Colonic mucosa (tissue), 4 donors: Measurements from ENCODE around the gene NEU3. TPM values are rescaled to one million over a fixed set of nuclear protein-coding genes. Genes with fewer than 3 reads are reported as not detected.
A peak's percentile ranks its signal among the peaks of the same experiment; 100 is the strongest.

Source experiments
- DNase-seq: peaks from one replicate; pipeline ENCODE4 v3.0.0-alpha.2; 2020
- H3K27ac ChIP-seq: fragments of 200-600 bp; one replicate; pipeline ENCODE4 v1.8.0; 2021
- H3K27me3 ChIP-seq: fragments of 200-600 bp; one replicate; pipeline ENCODE4 v1.8.0; 2021
- H3K36me3 ChIP-seq: fragments of 200-600 bp; one replicate; pipeline ENCODE4 v1.8.0; 2021
- H3K4me1 ChIP-seq: fragments of 200-600 bp; one replicate; pipeline ENCODE4 v1.8.0; 2021; ENCODE audit warnings: mild to moderate bottlenecking
- H3K4me3 ChIP-seq: fragments of 200-600 bp; one replicate; pipeline ENCODE4 v1.8.0; 2021
- H3K9ac ChIP-seq, 2 donors: one replicate each; pipeline ENCODE4 v1.7.0; 2013; ENCODE audit warnings: control low read depth in 2 of 2, low read depth in 2 of 2, low read length in 2 of 2
- H3K9me3 ChIP-seq: fragments of 200-600 bp; one replicate; pipeline ENCODE4 v1.8.0; 2021
- intact Hi-C: fragments of 100-400 bp; cut with DNase I; formaldehyde crosslinking; loops from one replicate; pipeline ENCODE4 v1.14.1; 2022
- total RNA-seq, 2 donors: library from RNA; stranded (reverse); fragmentation: NEBNext Ultra II Directional in 1 of 2; extraction: Animal tissue kit (Norgen Biotek cat#: 25700) in 1 of 2; gene quantifications; one replicate each; pipeline ENCODE4 v1.2.1, GENCODE V29; 2021
- TF ChIP-seq, protein P1 (sequence below): fragments of 200-600 bp; IDR thresholded peaks from one replicate; pipeline ENCODE4 v1.8.0; 2022; ENCODE audit warnings: antibody characterized with exemption, mild to moderate bottlenecking
- donor health status: healthy.
- donor health status: DM: no; HTN: no; CAD: no.
- donor health status: DM: no; HTN: no; CAD: no.

The NEU3 gene
- total RNA-seq, 2 donors from 2014 or later: 3.3 to 8.1 TPM

DNA sequence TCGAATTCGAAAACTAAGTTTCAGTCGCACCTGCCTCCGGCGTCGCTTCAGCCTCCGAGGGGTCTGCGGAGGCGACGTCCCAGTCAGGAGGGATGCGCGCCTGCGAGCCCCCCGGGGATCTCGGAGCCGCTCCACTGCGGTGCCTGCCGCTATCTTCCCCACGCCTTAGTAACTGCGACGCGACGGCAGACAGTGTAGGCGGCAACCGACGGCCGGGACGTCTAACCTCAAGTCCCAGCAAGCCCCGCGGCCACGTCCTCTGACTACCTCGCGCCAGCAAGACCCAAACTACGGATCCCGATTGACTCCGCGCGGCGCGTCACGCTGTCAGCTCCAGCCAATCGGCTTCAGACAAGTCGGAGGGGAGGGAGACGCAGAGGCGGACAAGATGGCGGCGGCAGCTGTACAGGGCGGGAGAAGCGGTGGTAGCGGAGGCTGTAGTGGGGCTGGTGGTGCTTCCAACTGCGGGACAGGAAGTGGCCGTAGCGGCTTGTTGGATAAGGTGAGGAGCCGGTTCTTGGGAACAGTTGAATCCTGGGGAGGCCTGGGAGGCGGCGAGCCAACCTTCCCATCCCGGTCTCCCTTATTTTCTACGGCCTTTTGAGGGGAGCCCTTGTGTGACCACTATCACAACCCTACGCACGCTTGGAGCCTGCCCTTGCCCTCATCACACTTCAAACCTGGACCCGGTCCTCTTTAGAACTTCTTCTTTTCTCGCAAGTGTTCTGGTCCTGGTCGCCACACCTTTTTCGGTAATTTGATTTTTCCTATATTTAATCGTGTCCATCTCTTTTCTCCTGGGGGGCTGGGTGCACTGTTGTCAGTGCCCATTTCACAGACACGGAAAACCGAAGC is 39.6 kb upstream of the NEU3 start, which contains the start of the genes SPCS2 and XRRA1:
SPCS2 (plus strand) TSS at position 369 of the 855 bp plus-strand sequence; CDS start at position 389, 20 bp downstream.
XRRA1 (minus strand) TSS at position 194 of the 855 bp plus-strand sequence. CDS start 8,213 bp downstream, outside the sequence.
- Histone ChIP-seq H3K36me3 (no peaks in the 10 kb centered on the region), H3K9me3 (no peaks in the 10 kb centered on the region), H3K27ac (peak within 1 kb of the TSS; percentile 54), H3K4me1 (no peaks in the 10 kb centered on the region), H3K4me3 (peak within 1 kb of the TSS; percentile 61), H3K9ac (peak within 1 kb of the TSS; percentile 96 to 98), H3K27me3 (no peaks in the 10 kb centered on the region)
- TF ChIP-seq, protein P1, sequence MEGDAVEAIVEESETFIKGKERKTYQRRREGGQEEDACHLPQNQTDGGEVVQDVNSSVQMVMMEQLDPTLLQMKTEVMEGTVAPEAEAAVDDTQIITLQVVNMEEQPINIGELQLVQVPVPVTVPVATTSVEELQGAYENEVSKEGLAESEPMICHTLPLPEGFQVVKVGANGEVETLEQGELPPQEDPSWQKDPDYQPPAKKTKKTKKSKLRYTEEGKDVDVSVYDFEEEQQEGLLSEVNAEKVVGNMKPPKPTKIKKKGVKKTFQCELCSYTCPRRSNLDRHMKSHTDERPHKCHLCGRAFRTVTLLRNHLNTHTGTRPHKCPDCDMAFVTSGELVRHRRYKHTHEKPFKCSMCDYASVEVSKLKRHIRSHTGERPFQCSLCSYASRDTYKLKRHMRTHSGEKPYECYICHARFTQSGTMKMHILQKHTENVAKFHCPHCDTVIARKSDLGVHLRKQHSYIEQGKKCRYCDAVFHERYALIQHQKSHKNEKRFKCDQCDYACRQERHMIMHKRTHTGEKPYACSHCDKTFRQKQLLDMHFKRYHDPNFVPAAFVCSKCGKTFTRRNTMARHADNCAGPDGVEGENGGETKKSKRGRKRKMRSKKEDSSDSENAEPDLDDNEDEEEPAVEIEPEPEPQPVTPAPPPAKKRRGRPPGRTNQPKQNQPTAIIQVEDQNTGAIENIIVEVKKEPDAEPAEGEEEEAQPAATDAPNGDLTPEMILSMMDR: no peak
- peak; percentile 99 for DNase-seq
- intact Hi-C loops: no loop called here

- no peaks in the 10 kb centered on the region for H3K27me3 ChIP-seq
- no peak for DNase-seq
- no peaks in the 10 kb centered on the region for H3K4me1 ChIP-seq
- H3K27ac ChIP-seq: peak overlapping the region; percentile 54
- H3K36me3 ChIP-seq: no peaks in the 10 kb centered on the region
- peak overlapping the region; percentile 61 for H3K4me3 ChIP-seq
- intact Hi-C loops: no loop called here
- TF ChIP-seq, protein P1: no peak
- peak overlapping the region; percentile 96 to 98 for H3K9ac ChIP-seq
- H3K9me3 ChIP-seq: no peaks in the 10 kb centered on the region
Observed at GRCh38 chr11:74949753-74950137, 39.0 kb upstream of the NEU3 start.

DNA sequence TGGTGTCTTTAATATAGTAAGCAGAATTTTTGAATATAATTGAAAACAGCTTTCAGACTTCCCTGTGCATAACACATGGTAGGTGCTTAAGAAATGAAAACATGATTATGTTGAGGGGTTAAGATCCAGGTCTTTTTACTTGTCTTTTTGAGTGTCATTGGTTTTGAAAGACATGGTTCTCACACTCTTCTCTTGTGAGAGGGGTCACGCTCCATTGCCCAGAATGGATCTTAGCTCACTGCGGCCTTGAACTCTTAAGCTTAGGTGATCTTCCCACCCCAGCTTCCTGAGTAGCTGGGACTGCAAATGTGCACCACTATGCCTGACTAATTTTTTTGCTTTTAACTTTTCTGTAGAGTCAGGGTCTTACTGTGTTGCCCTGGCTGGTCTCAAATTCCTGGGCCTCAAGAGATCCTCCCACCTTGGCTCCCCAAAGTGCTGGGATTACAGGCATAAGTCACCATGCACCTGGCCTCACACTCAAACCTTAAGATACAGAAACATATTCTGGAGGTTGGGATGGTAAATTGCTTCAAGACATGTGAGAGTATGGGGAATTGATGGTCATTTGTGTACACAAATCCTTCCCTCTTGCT is 38.3 kb upstream of the NEU3 start:
- Histone ChIP-seq H3K9ac (peak overlapping the region in 1 of 2 donors; percentile 96), H3K27ac (no peak overlapping the region), H3K27me3 (no peaks in the 10 kb centered on the region), H3K36me3 (no peaks in the 10 kb centered on the region), H3K4me1 (no peaks in the 10 kb centered on the region), H3K4me3 (peak overlapping the region; percentile 61), H3K9me3 (no peaks in the 10 kb centered on the region)
- intact Hi-C loops: no loop called here
- TF ChIP-seq, protein P1: no peak
- no peak for DNase-seq

GRCh38 chr11:74951226-74951625 is 37.5 kb upstream of the NEU3 start:
- Histone ChIP-seq H3K4me3 (no peak overlapping the region), H3K9me3 (no peaks in the 10 kb centered on the region), H3K36me3 (no peaks in the 10 kb centered on the region), H3K4me1 (no peaks in the 10 kb centered on the region), H3K27ac (no peak overlapping the region), H3K27me3 (no peaks in the 10 kb centered on the region), H3K9ac (no peak overlapping the region)
- TF ChIP-seq, protein P1: no peak
- DNase-seq: no peak
- intact Hi-C loops: no loop called here

- Histone ChIP-seq H3K9ac (no peak overlapping the region), H3K27me3 (no peaks in the 10 kb centered on the region), H3K4me1 (no peaks in the 10 kb centered on the region), H3K36me3 (no peaks in the 10 kb centered on the region), H3K4me3 (no peak overlapping the region), H3K9me3 (no peaks in the 10 kb centered on the region), H3K27ac (no peak overlapping the region)
- no peak for DNase-seq
- intact Hi-C loops: no loop called here
- TF ChIP-seq, protein P1: no peak
Observed at GRCh38 chr11:74952752-74953151, 36.0 kb upstream of the NEU3 start.
